HepG2 (cell line): ENCODE results near the gene OR10J1.

Source experiments
- CTCF ChIP-seq: sonication (generic); formaldehyde crosslinking; IDR thresholded peaks from 2 replicates; pipeline ENCODE4 v1.5.0; 2020; ENCODE audit warnings: mild to moderate bottlenecking, missing genetic modification reagents, moderate library complexity
- FOSL1 ChIP-seq: sonication (generic); formaldehyde crosslinking; IDR thresholded peaks from 2 replicates; pipeline ENCODE4 v1.9.0; 2021; ENCODE audit warnings: missing genetic modification reagents, borderline replicate concordance
- PHF21A ChIP-seq: sonication (generic); formaldehyde crosslinking; IDR thresholded peaks from 2 replicates; pipeline ENCODE4 v1.5.0; 2020; ENCODE audit warnings: mild to moderate bottlenecking, missing genetic modification reagents
- RAD51 ChIP-seq: fragments of 450-650 bp; IDR thresholded peaks from 2 replicates; pipeline ENCODE4 v1.6.1; 2016; ENCODE audit warnings: borderline replicate concordance
- RBFOX2 ChIP-seq: fragments of 200-400 bp; formaldehyde crosslinking; IDR thresholded peaks from 2 replicates; pipeline ENCODE4 v1.6.1; 2017; ENCODE audit warnings: low read depth, mild to moderate bottlenecking, low read length
- ZMYM4 ChIP-seq: sonication (generic); formaldehyde crosslinking; IDR thresholded peaks from 2 replicates; pipeline ENCODE4 v1.8.1; 2023; ENCODE audit warnings: mild to moderate bottlenecking, missing genetic modification reagents
- ZNF766 ChIP-seq: sonication (generic); formaldehyde crosslinking; IDR thresholded peaks from 2 replicates; pipeline ENCODE4 v1.5.0; 2020; ENCODE audit warnings: missing genetic modification reagents, borderline replicate concordance

GRCh38 chr1:159442428-159442827 lies 2.9 kb downstream of the OR10J1 start:
- TF ChIP-seq ZNF766: no peak
- no peak for TF ChIP-seq CTCF (CRISPR knock-in tag)
- no peak for TF ChIP-seq ZMYM4 (CRISPR knock-in tag)
- no peak for TF ChIP-seq FOSL1 (CRISPR knock-in tag)
- TF ChIP-seq RAD51: no peak
- no peak for TF ChIP-seq RBFOX2
- TF ChIP-seq PHF21A (CRISPR knock-in tag): no peak
